Measurements from ENCODE around the gene LSAMP. TPM values are rescaled to one million over a fixed set of nuclear protein-coding genes. Genes with fewer than 3 reads are reported as not detected.

Gene LSAMP
- polyA plus RNA-seq, 2 of the 4 experiments (the other 2 are of a cell fraction): 0.12 to 0.53 TPM

GRCh38 chr3:115931581-115931980 lies 513.7 kb downstream of the LSAMP start:
- ChIA-PET CTCF (interaction anchor here (0.9 kb wide), 1 partner anchor 9 kb away, joined by 3 read pairs; no protein-coding TSS in a partner anchor), POLR2A (no interaction called here)
- DNase-seq (ENCODE audit: low read depth in 1 of 2, low spot score in 1 of 2) (no peak), FAIRE-seq (no peak), ATAC-seq (no peak)
- H3K4me3 ChIP-seq: no peak overlapping the region
- H3K27ac ChIP-seq: no peak overlapping the region
- no peaks in the 10 kb centered on the region for H3K4me1 ChIP-seq
- no peak overlapping the region for H3K4me2 ChIP-seq
- TF ChIP-seq SREBF2 (IDR thresholded peaks at IDR 0.05) (no peak), TFCP2L1 (CRISPR knock-in tag; IDR thresholded peaks at IDR 0.05) (no peak), HOXA7 (CRISPR knock-in tag; IDR thresholded peaks at IDR 0.05) (no peak), JUN (IDR thresholded peaks at IDR 0.05) (no peak), FOSL2 (IDR thresholded peaks at IDR 0.05) (no peak), FOSL2 (CRISPR knock-in tag; IDR thresholded peaks at IDR 0.05) (no peak), ESRRA (IDR thresholded peaks at IDR 0.05; ENCODE audit: borderline replicate concordance, low read length) (no peak), NR3C1 (IDR thresholded peaks at IDR 0.05) (no peak)
- 6% methylated on average over 2 of the region's 2 CpGs for WGBS (ENCODE audit: missing lambda C conversion rate)
- H3K9me3 ChIP-seq: no peaks in the 10 kb centered on the region

- no peak for ATAC-seq
- FAIRE-seq: no peak
- no peak for DNase-seq (ENCODE audit: low read depth in 1 of 2, low spot score in 1 of 2)
These were observed 514.4 kb downstream of the LSAMP start for GRCh38 chr3:115930922-115931321.

GRCh38 chr3:115930168-115930567 lies 515.1 kb downstream of the LSAMP start:
- 5% methylated on average over 2 of the region's 2 CpGs for WGBS (ENCODE audit: missing lambda C conversion rate)
- ATAC-seq: no peak
- Histone ChIP-seq H3K27ac (no peak overlapping the region), H3K4me1 (no peaks in the 10 kb centered on the region), H3K4me3 (no peak overlapping the region), H3K4me2 (no peak overlapping the region), H3K9me3 (no peaks in the 10 kb centered on the region)
- TF ChIP-seq JUN (IDR thresholded peaks at IDR 0.05): no peak
- no peak for TF ChIP-seq RFX5 (IDR thresholded peaks at IDR 0.05)
- TF ChIP-seq MYC (IDR thresholded peaks at IDR 0.05; ENCODE audit: borderline replicate concordance, low read length): no peak
- TF ChIP-seq BHLHE40 (IDR thresholded peaks at IDR 0.05; ENCODE audit: low read depth, low read length): no peak
- no peak for TF ChIP-seq FOSL2 (IDR thresholded peaks at IDR 0.05)
- no peak for TF ChIP-seq FOSL2 (CRISPR knock-in tag; IDR thresholded peaks at IDR 0.05)
- TF ChIP-seq HOXB13 (CRISPR knock-in tag; IDR thresholded peaks at IDR 0.05; ENCODE audit: low read depth): no peak
- ChIA-PET POLR2A (no interaction called here), CTCF (no interaction called here)
- FAIRE-seq: no peak
- DNase-seq (ENCODE audit: low read depth in 1 of 2, low spot score in 1 of 2): no peak

More at GRCh38 chr3:115930922-115931321, 514.4 kb downstream of the LSAMP start:
- Histone ChIP-seq H3K27ac (no peak overlapping the region), H3K4me3 (no peak overlapping the region), H3K4me2 (no peak overlapping the region), H3K4me1 (no peaks in the 10 kb centered on the region), H3K9me3 (no peaks in the 10 kb centered on the region)
- no peak for TF ChIP-seq PHF8 (IDR thresholded peaks at IDR 0.05; ENCODE audit: borderline replicate concordance, low read depth)
- no peak for TF ChIP-seq RAD21 (conservative IDR thresholded peaks at IDR 0.05 in 1 of 2, IDR thresholded peaks at IDR 0.05 in 1 of 2)
- TF ChIP-seq ZSCAN20 (CRISPR knock-in tag; IDR thresholded peaks at IDR 0.05): no peak
- no peak for TF ChIP-seq KDM1A (IDR thresholded peaks at IDR 0.05; ENCODE audit: low read depth)
- TF ChIP-seq REST (IDR thresholded peaks at IDR 0.05): no peak
- TF ChIP-seq MAFK (IDR thresholded peaks at IDR 0.05; ENCODE audit: partially characterized antibody): no peak
- no peak for TF ChIP-seq ESRRA (IDR thresholded peaks at IDR 0.05; ENCODE audit: borderline replicate concordance, low read length)
- TF ChIP-seq HDAC2 (IDR thresholded peaks at IDR 0.05): no peak
- no peak for TF ChIP-seq HOXB13 (CRISPR knock-in tag; IDR thresholded peaks at IDR 0.05; ENCODE audit: low read depth)
- TF ChIP-seq NPAS2 (CRISPR knock-in tag; IDR thresholded peaks at IDR 0.05; ENCODE audit: borderline replicate concordance): no peak
- TF ChIP-seq RARB (CRISPR knock-in tag; IDR thresholded peaks at IDR 0.05): no peak
- no peak for TF ChIP-seq ZC3H11A (IDR thresholded peaks at IDR 0.05)
- no peak for TF ChIP-seq MAZ (IDR thresholded peaks at IDR 0.05; ENCODE audit: borderline replicate concordance, low read depth, low read length)
- no peak for TF ChIP-seq RNF2 (IDR thresholded peaks at IDR 0.05; ENCODE audit: borderline replicate concordance, low read depth)
- no peak for TF ChIP-seq SMC3 (IDR thresholded peaks at IDR 0.05)
- TF ChIP-seq RFX5 (IDR thresholded peaks at IDR 0.05): no peak
- no peak for TF ChIP-seq GATA3 (IDR thresholded peaks at IDR 0.05; ENCODE audit: borderline replicate concordance)
- TF ChIP-seq CBX2 (IDR thresholded peaks at IDR 0.05; ENCODE audit: borderline replicate concordance, low read depth): no peak
- TF ChIP-seq MYC (IDR thresholded peaks at IDR 0.05; ENCODE audit: borderline replicate concordance, low read length): no peak
- ChIA-PET POLR2A (no interaction called here), CTCF (no interaction called here)
- WGBS (ENCODE audit: missing lambda C conversion rate): 2% methylated on average over 3 of the region's 3 CpGs
